Retinal pigment epithelial cell (primary cell): ENCODE data around the gene RAB31.

Experiments used
- DNase-seq: peaks from one replicate; pipeline ENCODE4 v3.0.0-alpha.2; 2010; ENCODE audit warnings: low read depth
- H3K4me3 ChIP-seq: 2 replicates; pipeline ENCODE4 v1.5.1; 2011; ENCODE audit warnings: mild to moderate bottlenecking, low read length, control low read depth, moderate library complexity
- CTCF ChIP-seq: conservative IDR thresholded peaks from 2 replicates; pipeline ENCODE4 v1.5.1; 2011; ENCODE audit warnings: low read depth, low read length, control low read depth, inconsistent platforms

Gene RAB31

GRCh38 chr18:9694952-9695495 lies 13.1 kb upstream of the RAB31 start:
- no peak overlapping the region for H3K4me3 ChIP-seq
- TF ChIP-seq CTCF: no peak
- DNase-seq: no peak

- TF ChIP-seq CTCF: no peak
- no peak overlapping the region for H3K4me3 ChIP-seq
- DNase-seq: no peak
Observed at GRCh38 chr18:9695605-9696004, 12.5 kb upstream of the RAB31 start.

GRCh38 chr18:9696112-9696511 lies 12.0 kb upstream of the RAB31 start:
- DNase-seq: no peak
- TF ChIP-seq CTCF: no peak
- no peak overlapping the region for H3K4me3 ChIP-seq

- no peak overlapping the region for H3K4me3 ChIP-seq
- TF ChIP-seq CTCF: no peak
- no peak for DNase-seq
Observed at GRCh38 chr18:9696701-9697100, 11.4 kb upstream of the RAB31 start.

GRCh38 chr18:9697121-9697520 lies 11.0 kb upstream of the RAB31 start:
- no peak overlapping the region for H3K4me3 ChIP-seq
- no peak for TF ChIP-seq CTCF
- DNase-seq: no peak

GRCh38 chr18:9698497-9698896 lies 9.6 kb upstream of the RAB31 start:
- no peak for TF ChIP-seq CTCF
- H3K4me3 ChIP-seq: no peak overlapping the region
- DNase-seq: no peak

- no peak for DNase-seq
- no peak overlapping the region for H3K4me3 ChIP-seq
- no peak for TF ChIP-seq CTCF
Observed at GRCh38 chr18:9700261-9700796, 7.8 kb upstream of the RAB31 start.
